ENCODE results near the gene CTLA4. TPM values are rescaled to one million over a fixed set of nuclear protein-coding genes. Genes with fewer than 3 reads are reported as not detected.

Gene CTLA4
- total RNA-seq, 1 donor from 2014 or later, result not detected

GRCh38 chr2:203893840-203894239 is 26.3 kb downstream of the CTLA4 start:
- Mint-ChIP-seq H3K4me1 (ENCODE audit: low read depth) (peaks cover 10% of the 10 kb centered on the region), H3K27ac (ENCODE audit: unreplicated experiment) (no peak overlapping the region), H3K9me3 (ENCODE audit: low read depth) (no peaks in the 10 kb centered on the region), H3K4me3 (ENCODE audit: unreplicated experiment) (no peak overlapping the region), H3K36me3 (ENCODE audit: low read depth) (no peaks in the 10 kb centered on the region), H3K27me3 (ENCODE audit: low read depth) (no peaks in the 10 kb centered on the region)
- no peak for DNase-seq (ENCODE audit: low spot score)
- TF ChIP-seq, protein P1, sequence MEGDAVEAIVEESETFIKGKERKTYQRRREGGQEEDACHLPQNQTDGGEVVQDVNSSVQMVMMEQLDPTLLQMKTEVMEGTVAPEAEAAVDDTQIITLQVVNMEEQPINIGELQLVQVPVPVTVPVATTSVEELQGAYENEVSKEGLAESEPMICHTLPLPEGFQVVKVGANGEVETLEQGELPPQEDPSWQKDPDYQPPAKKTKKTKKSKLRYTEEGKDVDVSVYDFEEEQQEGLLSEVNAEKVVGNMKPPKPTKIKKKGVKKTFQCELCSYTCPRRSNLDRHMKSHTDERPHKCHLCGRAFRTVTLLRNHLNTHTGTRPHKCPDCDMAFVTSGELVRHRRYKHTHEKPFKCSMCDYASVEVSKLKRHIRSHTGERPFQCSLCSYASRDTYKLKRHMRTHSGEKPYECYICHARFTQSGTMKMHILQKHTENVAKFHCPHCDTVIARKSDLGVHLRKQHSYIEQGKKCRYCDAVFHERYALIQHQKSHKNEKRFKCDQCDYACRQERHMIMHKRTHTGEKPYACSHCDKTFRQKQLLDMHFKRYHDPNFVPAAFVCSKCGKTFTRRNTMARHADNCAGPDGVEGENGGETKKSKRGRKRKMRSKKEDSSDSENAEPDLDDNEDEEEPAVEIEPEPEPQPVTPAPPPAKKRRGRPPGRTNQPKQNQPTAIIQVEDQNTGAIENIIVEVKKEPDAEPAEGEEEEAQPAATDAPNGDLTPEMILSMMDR (IDR thresholded peaks at IDR 0.05), result no peak

- Mint-ChIP-seq H3K27me3 (ENCODE audit: low read depth) (no peaks in the 10 kb centered on the region), H3K4me3 (ENCODE audit: unreplicated experiment) (no peak overlapping the region), H3K4me1 (ENCODE audit: low read depth) (peaks cover 10% of the 10 kb centered on the region), H3K9me3 (ENCODE audit: low read depth) (no peaks in the 10 kb centered on the region), H3K36me3 (ENCODE audit: low read depth) (no peaks in the 10 kb centered on the region), H3K27ac (ENCODE audit: unreplicated experiment) (no peak overlapping the region)
- TF ChIP-seq, protein P1 (IDR thresholded peaks at IDR 0.05), result no peak
- DNase-seq (ENCODE audit: low spot score), result no peak
These were observed 26.7 kb downstream of the CTLA4 start for GRCh38 chr2:203894262-203894661.

DNA sequence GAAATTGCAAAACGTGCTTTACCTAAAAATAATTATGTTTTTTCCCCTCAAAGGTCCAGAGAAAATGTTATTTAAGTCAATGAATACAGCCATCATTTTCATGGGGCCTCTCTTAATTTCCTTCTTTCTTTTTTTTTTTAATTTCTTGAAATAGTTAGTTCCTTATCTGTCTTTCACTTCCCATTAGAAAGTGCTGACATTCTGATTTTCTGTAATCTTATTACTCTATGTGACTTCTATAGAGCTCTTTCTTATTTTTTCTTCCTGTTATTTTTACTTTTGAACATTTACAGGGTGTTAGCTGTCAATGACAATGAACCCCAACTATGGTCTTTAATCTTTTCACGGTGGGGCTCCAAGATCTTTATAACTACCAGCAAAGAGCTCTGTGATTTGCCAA is 30.0 kb downstream of the CTLA4 start:
- no peak for DNase-seq (ENCODE audit: low spot score)
- Mint-ChIP-seq H3K36me3 (ENCODE audit: low read depth) (peaks cover 4% of the 10 kb centered on the region), H3K4me3 (ENCODE audit: unreplicated experiment) (no peak overlapping the region), H3K27ac (ENCODE audit: unreplicated experiment) (no peak overlapping the region), H3K9me3 (ENCODE audit: low read depth) (peaks cover 15% of the 10 kb centered on the region), H3K4me1 (ENCODE audit: low read depth) (peaks cover 17% of the 10 kb centered on the region), H3K27me3 (ENCODE audit: low read depth) (no peaks in the 10 kb centered on the region)
- TF ChIP-seq, protein P1 (IDR thresholded peaks at IDR 0.05), result no peak

DNA sequence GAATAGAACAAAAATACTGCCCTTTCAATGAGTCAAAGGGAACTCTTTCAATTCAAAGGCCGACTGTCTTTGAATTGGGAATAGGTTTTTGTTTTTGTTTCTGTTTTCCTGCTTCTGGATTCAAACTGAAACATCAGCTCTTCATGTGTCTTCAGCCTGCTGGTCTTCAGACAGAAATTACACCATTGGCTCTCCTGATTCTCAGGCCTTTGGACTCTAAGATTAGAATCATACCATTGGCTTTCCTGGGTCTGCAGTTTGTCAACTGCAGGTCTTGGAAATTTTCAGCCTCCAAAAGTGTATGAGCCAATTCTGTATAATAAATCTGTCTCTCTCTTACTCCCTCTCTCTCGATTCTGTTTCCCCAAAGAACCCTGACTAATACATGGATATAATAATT is 31.1 kb downstream of the CTLA4 start:
- Mint-ChIP-seq H3K4me3 (ENCODE audit: unreplicated experiment) (no peak overlapping the region), H3K27me3 (ENCODE audit: low read depth) (no peaks in the 10 kb centered on the region), H3K9me3 (ENCODE audit: low read depth) (peaks cover 15% of the 10 kb centered on the region), H3K36me3 (ENCODE audit: low read depth) (peaks cover 4% of the 10 kb centered on the region), H3K4me1 (ENCODE audit: low read depth) (peaks cover 14% of the 10 kb centered on the region), H3K27ac (ENCODE audit: unreplicated experiment) (no peak overlapping the region)
- TF ChIP-seq, protein P1 (IDR thresholded peaks at IDR 0.05), result no peak
- no peak for DNase-seq (ENCODE audit: low spot score)

DNA sequence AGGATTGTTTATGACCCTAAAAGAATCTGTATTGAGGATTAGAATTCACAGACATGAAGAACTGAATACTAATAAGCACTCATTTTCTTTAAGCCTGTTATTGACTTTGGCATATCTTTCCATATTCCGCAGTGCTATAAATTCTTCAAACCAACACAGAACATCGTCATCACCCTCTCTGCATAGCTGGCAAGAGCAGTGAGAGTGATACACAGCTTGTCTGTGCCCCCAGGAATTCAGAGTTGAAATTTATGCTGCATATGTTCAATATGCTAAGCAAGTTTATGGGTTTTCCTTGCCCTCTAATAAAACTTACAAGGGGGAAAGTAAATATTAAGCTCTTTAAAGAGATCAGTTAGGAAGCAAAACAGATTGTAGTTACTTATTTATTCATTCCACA is 32.7 kb downstream of the CTLA4 start:
- no peak for DNase-seq (ENCODE audit: low spot score)
- peaks cover 14% of the 10 kb centered on the region for H3K4me1 Mint-ChIP-seq (ENCODE audit: low read depth)
- H3K27ac Mint-ChIP-seq (ENCODE audit: unreplicated experiment), result no peak overlapping the region
- H3K9me3 Mint-ChIP-seq (ENCODE audit: low read depth), result peaks cover 18% of the 10 kb centered on the region
- no peaks in the 10 kb centered on the region for H3K27me3 Mint-ChIP-seq (ENCODE audit: low read depth)
- H3K36me3 Mint-ChIP-seq (ENCODE audit: low read depth), result peaks cover 4% of the 10 kb centered on the region
- H3K4me3 Mint-ChIP-seq (ENCODE audit: unreplicated experiment), result no peak overlapping the region
- TF ChIP-seq, protein P1 (IDR thresholded peaks at IDR 0.05), result no peak

All from chondrocyte (in vitro differentiated cells).